Right forelimb (tissue), 1 donor: ENCODE results near the gene LMNB1.

ENCODE experiments used
- DNase-seq: peaks from one replicate; pipeline ENCODE4 v3.0.0-alpha.2; 2018

Gene LMNB1

DNA sequence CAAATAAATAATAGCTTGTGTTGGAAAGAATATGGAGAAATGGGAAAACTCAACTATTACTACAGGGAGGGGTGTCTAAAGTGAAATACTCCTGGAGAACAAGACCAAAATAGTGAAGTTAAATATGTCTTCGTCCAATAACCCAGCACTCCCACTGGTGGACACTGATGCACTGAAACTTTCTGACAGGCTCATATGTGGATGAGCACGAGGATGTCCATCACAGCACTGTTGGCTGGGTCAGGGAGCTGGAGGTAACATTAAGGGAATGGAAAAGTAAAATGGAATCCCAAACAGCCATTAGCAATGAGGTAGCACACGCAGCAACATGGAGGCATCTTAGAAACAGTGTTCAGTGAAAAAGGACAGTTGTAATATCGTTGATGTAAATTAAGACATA is 86.5 kb downstream of the LMNB1 start:
- no peak for DNase-seq

DNA sequence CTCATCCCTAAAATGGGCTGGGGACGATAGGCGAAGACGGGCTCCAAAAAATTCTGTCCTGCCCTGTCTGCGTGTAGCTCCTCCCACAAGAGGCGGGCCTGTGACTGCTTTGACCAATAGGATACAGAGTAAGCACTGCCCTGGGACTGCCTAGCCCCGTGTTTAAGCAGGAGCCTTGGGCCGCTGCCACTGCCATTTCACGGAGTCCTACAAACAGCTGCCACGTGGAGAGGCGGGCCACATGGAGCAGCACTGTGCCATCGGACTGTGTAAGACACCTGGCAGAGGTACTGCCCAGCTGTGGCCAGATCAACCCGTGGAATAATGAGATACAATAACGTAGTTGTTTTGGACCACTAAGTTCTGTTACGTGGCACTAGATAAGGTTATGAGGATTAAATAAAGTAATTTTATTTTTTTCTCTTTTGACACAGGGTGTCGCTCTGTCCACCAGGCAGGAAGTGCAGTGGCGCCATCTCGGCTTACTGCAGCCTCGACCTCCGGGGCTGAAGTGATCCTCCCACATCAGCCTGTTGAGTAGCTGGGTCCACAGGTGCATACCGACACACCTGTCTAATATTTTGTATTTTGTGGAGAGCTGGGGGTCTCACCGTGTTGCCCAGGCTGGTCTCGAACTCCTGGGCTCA is 87.2 kb downstream of the LMNB1 start:
- DNase-seq: no peak

DNA sequence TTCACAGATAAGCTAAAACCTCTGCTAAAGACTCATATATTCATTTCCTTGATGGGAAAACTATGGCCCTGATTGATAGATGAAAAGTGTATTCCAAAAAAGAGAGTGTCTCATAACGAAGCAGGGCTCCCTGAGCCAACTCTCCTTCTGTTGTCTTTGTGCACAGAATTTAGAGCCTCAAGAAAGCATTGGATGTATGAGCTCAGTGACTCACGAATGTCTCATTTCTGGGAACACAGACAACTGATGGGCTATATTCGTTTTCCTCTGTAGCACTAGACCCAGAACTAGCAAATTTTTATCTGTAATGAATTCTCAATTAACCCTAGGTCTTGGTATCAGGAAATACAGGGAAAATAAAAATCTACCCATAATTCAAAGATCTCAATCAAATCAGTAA is 88.4 kb downstream of the LMNB1 start:
- no peak for DNase-seq

DNA sequence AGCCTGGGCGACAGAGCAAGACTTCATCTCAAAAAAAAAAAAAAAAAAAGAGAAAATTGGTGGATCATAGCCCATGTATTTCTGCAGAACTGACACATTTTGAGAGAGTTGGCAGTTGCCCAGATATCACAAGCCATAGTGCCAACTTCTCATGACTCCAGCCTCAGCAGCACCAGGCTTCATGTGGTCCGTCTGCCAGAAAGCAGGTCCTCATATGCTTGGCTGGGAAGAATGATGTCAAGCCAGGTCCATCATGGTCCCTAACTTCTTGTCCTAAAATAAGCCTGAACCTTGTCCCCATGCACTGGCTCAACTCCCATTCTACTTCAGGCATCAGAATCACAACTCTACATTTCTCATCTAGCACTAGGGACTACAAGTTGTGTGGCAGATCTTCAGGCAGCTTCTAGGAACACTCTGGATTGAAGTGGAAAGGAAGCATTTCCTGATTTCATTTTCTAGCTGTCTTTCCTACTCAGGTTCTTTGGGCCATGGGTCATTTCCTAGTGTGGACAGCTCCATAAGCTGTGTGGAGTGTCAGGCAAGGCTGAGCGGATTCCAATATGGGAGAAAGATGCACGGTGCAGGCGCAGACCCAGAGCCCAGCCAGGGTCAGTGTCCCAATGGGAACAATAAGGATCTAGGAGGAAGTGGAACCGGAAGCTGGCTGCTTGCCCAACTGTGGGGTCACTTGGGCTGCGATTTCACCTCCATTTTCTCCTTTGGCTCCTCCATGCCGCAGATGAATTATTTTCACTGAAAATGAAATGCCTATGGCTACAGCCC is 90.1 kb downstream of the LMNB1 start:
- DNase-seq: no peak

GRCh38 chr5:126868338-126869004 is 91.5 kb downstream of the LMNB1 start:
- no peak for DNase-seq

GRCh38 chr5:126869005-126869451 is 92.1 kb downstream of the LMNB1 start:
- peak; percentile 70 for DNase-seq

DNA sequence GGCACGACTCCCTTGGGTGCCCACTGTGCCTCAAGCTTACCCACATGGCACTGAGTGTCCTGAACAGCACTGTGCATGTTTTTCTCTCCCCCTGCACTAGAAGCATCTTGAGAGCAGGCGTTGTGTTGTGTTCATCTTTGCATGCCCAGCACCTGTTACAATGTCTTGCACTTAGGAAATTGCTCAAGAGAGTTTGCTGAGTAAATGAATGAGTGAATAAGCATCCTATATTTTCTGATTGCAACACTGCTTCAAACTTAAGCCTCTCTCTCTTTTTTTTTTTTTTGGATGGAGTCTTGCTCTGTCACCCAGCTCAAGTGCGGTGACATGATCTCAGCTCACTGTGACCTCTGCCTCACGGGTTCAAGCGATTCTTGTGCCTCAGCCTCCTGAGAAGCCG is 94.5 kb downstream of the LMNB1 start:
- no peak for DNase-seq

GRCh38 chr5:126872561-126873354 is 95.8 kb downstream of the LMNB1 start:
- DNase-seq: no peak

- DNase-seq: no peak
Observed at GRCh38 chr5:126875303-126875785, 98.4 kb downstream of the LMNB1 start.

- DNase-seq: no peak
Observed at GRCh38 chr5:126877602-126878001, 100.7 kb downstream of the LMNB1 start.

GRCh38 chr5:126878085-126878484 is 101.1 kb downstream of the LMNB1 start:
- no peak for DNase-seq

DNA sequence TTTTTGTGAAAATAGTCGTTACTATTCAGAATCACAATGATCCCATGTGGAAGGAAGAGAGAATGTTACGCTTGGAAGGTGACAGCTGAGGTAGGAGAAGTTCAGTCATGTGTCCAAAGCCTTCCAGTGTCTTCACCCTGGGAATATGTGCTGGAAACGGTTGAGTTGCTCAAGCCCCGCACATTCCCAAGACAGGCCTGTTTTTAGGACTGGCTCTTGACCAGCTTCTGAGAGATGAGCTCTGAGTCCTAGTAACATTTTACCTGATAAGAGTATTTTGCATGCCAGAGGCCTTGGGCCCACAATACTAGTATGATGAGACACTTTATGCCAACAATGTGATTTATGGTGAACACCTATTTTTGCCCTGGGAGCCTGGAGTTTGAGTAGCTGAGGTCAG is 101.7 kb downstream of the LMNB1 start:
- DNase-seq: no peak

- no peak for DNase-seq
Observed at GRCh38 chr5:126881821-126882600, 105.1 kb downstream of the LMNB1 start.

GRCh38 chr5:126883564-126884245 is 106.8 kb downstream of the LMNB1 start:
- DNase-seq: no peak

- DNase-seq: no peak
Observed at GRCh38 chr5:126884269-126884819, 107.4 kb downstream of the LMNB1 start.
